Measurements from ENCODE around the gene LILRA1. TPM values are rescaled to one million over a fixed set of nuclear protein-coding genes. Genes with fewer than 3 reads are reported as not detected.
"Not testable (repeated sequence)": the region's sequence is repeated elsewhere in the genome, so short reads cannot be mapped to it uniquely, and the experiment has no call there.

Gene LILRA1
- total RNA-seq, 1 experiment from 2014 or later = not detected

DNA sequence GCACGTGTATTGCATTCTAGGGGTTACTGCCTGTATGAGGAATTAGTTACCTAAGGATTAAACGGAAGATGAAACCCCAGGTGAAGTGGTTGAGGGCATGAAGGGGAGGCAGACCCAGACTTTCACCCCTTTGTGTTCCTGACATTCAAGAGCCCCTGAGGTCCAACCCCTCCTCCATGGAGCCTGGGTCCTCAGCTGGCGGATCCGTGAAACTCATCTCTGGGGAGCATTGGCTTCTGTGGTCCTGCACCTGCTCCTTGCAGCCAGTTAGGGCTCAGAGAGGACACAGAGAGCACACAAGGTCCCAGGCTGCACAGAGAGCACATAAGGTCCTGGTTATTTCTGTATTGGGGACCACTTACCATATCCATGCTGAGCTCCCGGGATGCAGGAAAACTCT, 7.0 kb upstream of the LILRA1 start:
- no peak for DNase-seq (ENCODE audit: low spot score)
- Histone ChIP-seq H3K36me3 (ENCODE audit: insufficient read depth, low read length, poor library complexity, severe bottlenecking) (no peaks in the 10 kb centered on the region), H3K9me3 (ENCODE audit: low read depth, low read length, poor library complexity, severe bottlenecking) (no peaks in the 10 kb centered on the region), H3K4me3 (ENCODE audit: low read depth, low read length, poor library complexity, severe bottlenecking) (no peak overlapping the region), H3K27me3 (replicated peaks; ENCODE audit: insufficient read depth, low read depth, low read length, poor library complexity) (peaks cover 26% of the 10 kb centered on the region), H3K4me1 (ENCODE audit: insufficient read depth, low read length, poor library complexity, severe bottlenecking) (no peaks in the 10 kb centered on the region), H3K27ac (ENCODE audit: low read depth, low read length, poor library complexity, severe bottlenecking) (no peak overlapping the region)
- intact Hi-C loops (cut with micrococcal nuclease; ENCODE audit: unreplicated experiment) = no loop called here
- ChIA-PET CTCF (no interaction called here), POLR2A (ENCODE audit: low non-redundant PET) (no interaction called here)
- TF ChIP-seq EZH2 (IDR thresholded peaks at IDR 0.05; ENCODE audit: borderline replicate concordance, low read depth, low read length, poor library complexity, severe bottlenecking) = no peak
- no peak for TF ChIP-seq CTCF (conservative IDR thresholded peaks at IDR 0.05; ENCODE audit: low read depth, low read length)
- no TSS peak for BruUV-seq (replicated peaks)

GRCh38 chr19:54587026-54587425, 6.4 kb upstream of the LILRA1 start:
- no peaks in the 10 kb centered on the region for H3K4me1 ChIP-seq (ENCODE audit: insufficient read depth, low read length, poor library complexity, severe bottlenecking)
- CTCF ChIA-PET = no interaction called here
- H3K27ac ChIP-seq (ENCODE audit: low read depth, low read length, poor library complexity, severe bottlenecking) = no peak overlapping the region
- intact Hi-C loops (cut with micrococcal nuclease; ENCODE audit: unreplicated experiment) = no loop called here
- peaks cover 26% of the 10 kb centered on the region for H3K27me3 ChIP-seq (replicated peaks; ENCODE audit: insufficient read depth, low read depth, low read length, poor library complexity)
- H3K9me3 ChIP-seq (ENCODE audit: low read depth, low read length, poor library complexity, severe bottlenecking) = no peaks in the 10 kb centered on the region
- no TSS peak for BruUV-seq (replicated peaks)
- no peak for TF ChIP-seq EZH2 (IDR thresholded peaks at IDR 0.05; ENCODE audit: borderline replicate concordance, low read depth, low read length, poor library complexity, severe bottlenecking)
- TF ChIP-seq CTCF (conservative IDR thresholded peaks at IDR 0.05; ENCODE audit: low read depth, low read length) = no peak
- H3K4me3 ChIP-seq (ENCODE audit: low read depth, low read length, poor library complexity, severe bottlenecking) = no peak overlapping the region
- no peak for DNase-seq (ENCODE audit: low spot score)
- POLR2A ChIA-PET (ENCODE audit: low non-redundant PET) = no interaction called here
- no peaks in the 10 kb centered on the region for H3K36me3 ChIP-seq (ENCODE audit: insufficient read depth, low read length, poor library complexity, severe bottlenecking)

- H3K4me3 ChIP-seq (ENCODE audit: low read depth, low read length, poor library complexity, severe bottlenecking); POLR2A ChIA-PET (ENCODE audit: low non-redundant PET); DNase-seq (ENCODE audit: low spot score); intact Hi-C loops (cut with micrococcal nuclease; ENCODE audit: unreplicated experiment); H3K9me3 ChIP-seq (ENCODE audit: low read depth, low read length, poor library complexity, severe bottlenecking); H3K27ac ChIP-seq (ENCODE audit: low read depth, low read length, poor library complexity, severe bottlenecking); H3K36me3 ChIP-seq (ENCODE audit: insufficient read depth, low read length, poor library complexity, severe bottlenecking); BruUV-seq (replicated peaks); H3K4me1 ChIP-seq (ENCODE audit: insufficient read depth, low read length, poor library complexity, severe bottlenecking): not testable (repeated sequence)
- H3K27me3 ChIP-seq (replicated peaks; ENCODE audit: insufficient read depth, low read depth, low read length, poor library complexity) = peaks cover 35% of the 10 kb centered on the region
- CTCF ChIA-PET = interaction anchor here (0.8 kb wide), 1 partner anchor 68 kb away, joined by 3 read pairs; no protein-coding TSS in a partner anchor
These were observed 647 bp downstream of the LILRA1 start for GRCh38 chr19:54593931-54594626.

DNA sequence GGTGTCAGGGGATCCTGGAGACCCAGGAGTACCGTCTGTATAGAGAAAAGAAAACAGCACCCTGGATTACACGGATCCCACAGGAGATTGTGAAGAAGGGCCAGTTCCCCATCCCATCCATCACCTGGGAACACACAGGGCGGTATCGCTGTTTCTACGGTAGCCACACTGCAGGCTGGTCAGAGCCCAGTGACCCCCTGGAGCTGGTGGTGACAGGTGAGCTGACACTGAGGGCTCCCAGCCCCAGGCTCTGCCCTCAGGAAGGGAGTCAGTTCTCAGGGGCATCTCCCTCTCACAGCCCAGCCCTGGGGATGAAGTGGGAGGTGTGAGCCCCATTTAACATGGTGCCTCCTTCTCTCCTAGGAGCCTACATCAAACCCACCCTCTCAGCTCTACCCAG, 1.3 kb downstream of the LILRA1 start:
- no peak for DNase-seq (ENCODE audit: low spot score)
- Histone ChIP-seq H3K4me1 (ENCODE audit: insufficient read depth, low read length, poor library complexity, severe bottlenecking) (no peaks in the 10 kb centered on the region), H3K27ac (ENCODE audit: low read depth, low read length, poor library complexity, severe bottlenecking) (no peak overlapping the region), H3K4me3 (ENCODE audit: low read depth, low read length, poor library complexity, severe bottlenecking) (no peak overlapping the region), H3K9me3 (ENCODE audit: low read depth, low read length, poor library complexity, severe bottlenecking) (no peaks in the 10 kb centered on the region), H3K36me3 (ENCODE audit: insufficient read depth, low read length, poor library complexity, severe bottlenecking) (no peaks in the 10 kb centered on the region), H3K27me3 (replicated peaks; ENCODE audit: insufficient read depth, low read depth, low read length, poor library complexity) (peaks cover 35% of the 10 kb centered on the region)
- CTCF ChIA-PET = interaction anchor here (0.8 kb wide), 1 partner anchor 68 kb away, joined by 3 read pairs; no protein-coding TSS in a partner anchor
- BruUV-seq (replicated peaks) = no TSS peak
- TF ChIP-seq EZH2 (IDR thresholded peaks at IDR 0.05; ENCODE audit: borderline replicate concordance, low read depth, low read length, poor library complexity, severe bottlenecking) (no peak), CTCF (conservative IDR thresholded peaks at IDR 0.05; ENCODE audit: low read depth, low read length) (no peak)
- POLR2A ChIA-PET (ENCODE audit: low non-redundant PET) = no interaction called here
- intact Hi-C loops (cut with micrococcal nuclease; ENCODE audit: unreplicated experiment) = no loop called here

GRCh38 chr19:54595680-54596436, 2.4 kb downstream of the LILRA1 start:
- POLR2A ChIA-PET (ENCODE audit: low non-redundant PET); H3K36me3 ChIP-seq (ENCODE audit: insufficient read depth, low read length, poor library complexity, severe bottlenecking); CTCF ChIA-PET; H3K4me3 ChIP-seq (ENCODE audit: low read depth, low read length, poor library complexity, severe bottlenecking); DNase-seq (ENCODE audit: low spot score); H3K4me1 ChIP-seq (ENCODE audit: insufficient read depth, low read length, poor library complexity, severe bottlenecking); BruUV-seq (replicated peaks); intact Hi-C loops (cut with micrococcal nuclease; ENCODE audit: unreplicated experiment); H3K27ac ChIP-seq (ENCODE audit: low read depth, low read length, poor library complexity, severe bottlenecking); H3K9me3 ChIP-seq (ENCODE audit: low read depth, low read length, poor library complexity, severe bottlenecking): not testable (repeated sequence)
- peaks cover 33% of the 10 kb centered on the region for H3K27me3 ChIP-seq (replicated peaks; ENCODE audit: insufficient read depth, low read depth, low read length, poor library complexity)
